HG03103 (cell line): ENCODE measurements around the gene DDT.
"Not testable (repeated sequence)": the region's sequence is repeated elsewhere in the genome, so short reads cannot be mapped to it uniquely, and the experiment has no call there.

ENCODE experiments used
- ATAC-seq: cut with Tn5 transposase; IDR thresholded peaks from one replicate; pipeline ENCODE4 v1.9.1; 2021; ENCODE audit warnings: low read depth; ENCODE audit not compliant: unreplicated experiment

Gene DDT

DNA sequence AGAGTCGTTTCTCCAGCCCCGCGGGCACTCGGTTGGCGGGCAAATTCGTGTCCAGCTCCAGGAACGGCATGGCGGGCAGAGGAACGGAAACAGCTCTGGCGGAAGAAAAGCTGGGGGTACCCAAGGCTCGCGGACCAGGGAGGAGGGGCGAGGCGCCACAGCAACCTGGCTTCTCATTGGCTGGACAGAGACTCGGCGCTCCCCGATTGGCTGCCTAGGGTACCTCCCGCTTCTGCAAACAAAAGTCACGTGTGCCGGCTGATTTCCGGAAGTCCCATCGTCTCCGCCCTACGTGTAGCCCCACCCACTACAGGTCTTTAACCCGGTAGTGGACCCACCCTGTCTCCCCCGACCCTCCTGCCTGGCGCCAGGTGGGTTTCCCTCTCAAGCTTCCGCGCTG is at the start of gene DDT:
TSS of gene DDT (minus strand) at position 97 of the 400 bp plus-strand sequence. CDS start at position 70, 27 bp downstream.
- ATAC-seq, result peak; percentile 85

DNA sequence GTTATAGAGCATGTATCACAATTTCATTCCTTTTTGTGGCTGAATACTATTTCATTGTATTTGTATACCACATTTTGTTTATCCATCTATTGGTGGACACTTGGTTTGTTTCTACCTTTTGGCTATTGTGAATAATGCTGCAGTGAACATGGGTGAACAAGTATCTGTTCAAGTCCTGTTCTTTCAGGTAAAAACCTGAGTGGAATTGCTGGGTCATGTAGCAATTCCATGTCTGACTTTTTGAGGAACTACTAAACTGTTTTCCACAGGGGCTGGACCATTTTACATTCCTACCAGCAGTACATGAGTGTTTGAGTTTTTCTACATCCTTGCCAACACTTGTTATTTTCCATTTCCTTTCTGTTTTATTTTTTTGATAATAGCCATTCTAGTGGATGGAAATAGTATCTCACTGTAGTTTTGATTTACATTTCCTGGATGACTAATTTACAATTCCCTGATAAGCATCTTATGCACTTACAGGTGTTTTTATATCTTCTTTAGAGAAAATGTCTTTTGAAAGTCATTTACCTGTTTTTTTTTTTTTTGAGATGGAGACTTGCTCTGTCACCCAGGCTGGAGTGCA is 49.1 kb upstream of the DDT start:
- ATAC-seq, result no peak

DNA sequence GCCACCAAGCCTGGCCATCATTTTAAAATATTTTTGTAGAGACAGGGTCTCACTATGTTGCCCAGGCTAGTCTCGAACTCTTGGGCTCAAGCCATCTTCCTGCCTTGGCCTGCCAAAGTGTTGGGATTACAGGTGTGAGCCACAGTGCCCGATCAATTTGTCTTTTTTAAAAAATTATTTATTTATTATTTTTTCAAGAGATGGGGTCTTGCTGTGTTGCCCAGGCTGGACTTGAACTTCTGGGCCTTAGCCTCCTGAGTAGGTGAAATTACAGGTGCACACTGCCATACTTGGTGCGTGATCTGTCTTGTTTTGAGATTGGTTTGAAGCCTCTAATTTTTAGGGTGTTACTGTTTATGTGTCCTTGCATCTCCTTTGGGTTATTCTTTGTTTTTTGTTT is 47.1 kb upstream of the DDT start:
- ATAC-seq, result no peak

DNA sequence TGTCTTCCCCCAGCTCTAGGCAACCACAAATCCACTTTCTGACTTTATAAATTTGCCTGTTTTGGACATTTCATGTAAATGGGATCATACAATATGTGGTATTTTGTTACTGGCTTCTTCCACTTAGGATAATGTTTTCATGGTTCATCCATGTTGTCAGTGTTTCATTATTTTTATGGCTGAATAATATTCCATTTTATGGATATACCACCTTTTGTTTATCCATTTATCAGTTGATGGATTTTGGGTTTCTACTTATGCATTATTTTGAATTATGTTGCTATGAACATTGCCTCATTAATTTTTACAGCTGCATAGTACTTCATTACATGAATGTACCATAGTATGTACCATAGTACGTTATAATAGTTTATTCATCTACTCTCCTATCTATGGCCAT is 41.9 kb upstream of the DDT start:
- no peak for ATAC-seq

DNA sequence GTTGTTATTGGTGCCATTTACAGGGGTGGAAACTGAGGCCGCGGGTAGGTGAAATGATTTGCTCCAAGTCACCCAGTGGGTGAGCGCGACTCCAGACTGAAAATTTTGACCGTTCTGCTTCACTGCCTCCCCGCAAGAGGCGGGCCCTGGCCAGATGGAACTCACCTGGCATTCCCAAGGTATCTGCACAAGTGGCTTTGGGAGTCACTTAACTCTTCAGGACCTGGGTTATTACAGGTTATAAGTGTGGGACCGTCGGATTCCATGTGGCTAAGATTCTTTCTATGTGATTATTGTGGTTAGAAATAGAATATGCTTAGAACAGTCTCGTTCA is 37.5 kb upstream of the DDT start:
- no peak for ATAC-seq

DNA sequence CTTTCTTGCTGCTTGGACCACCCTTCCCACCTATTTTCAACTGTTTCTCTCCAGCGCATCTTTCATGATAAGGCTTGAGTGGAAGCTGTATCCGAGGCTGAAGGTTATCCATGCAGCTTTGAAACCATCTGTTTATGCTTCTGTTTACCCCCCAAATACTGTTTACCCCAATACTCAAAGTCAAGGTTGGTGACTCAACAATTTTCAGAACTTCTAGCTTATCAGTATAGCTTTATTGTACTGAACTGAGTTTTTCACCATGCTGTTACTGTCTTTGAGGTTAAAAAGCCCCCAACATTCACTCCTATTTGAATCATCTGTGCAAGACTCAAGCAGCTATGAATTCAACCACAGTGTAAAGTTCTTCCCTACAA is 35.8 kb upstream of the DDT start:
- no peak for ATAC-seq

DNA sequence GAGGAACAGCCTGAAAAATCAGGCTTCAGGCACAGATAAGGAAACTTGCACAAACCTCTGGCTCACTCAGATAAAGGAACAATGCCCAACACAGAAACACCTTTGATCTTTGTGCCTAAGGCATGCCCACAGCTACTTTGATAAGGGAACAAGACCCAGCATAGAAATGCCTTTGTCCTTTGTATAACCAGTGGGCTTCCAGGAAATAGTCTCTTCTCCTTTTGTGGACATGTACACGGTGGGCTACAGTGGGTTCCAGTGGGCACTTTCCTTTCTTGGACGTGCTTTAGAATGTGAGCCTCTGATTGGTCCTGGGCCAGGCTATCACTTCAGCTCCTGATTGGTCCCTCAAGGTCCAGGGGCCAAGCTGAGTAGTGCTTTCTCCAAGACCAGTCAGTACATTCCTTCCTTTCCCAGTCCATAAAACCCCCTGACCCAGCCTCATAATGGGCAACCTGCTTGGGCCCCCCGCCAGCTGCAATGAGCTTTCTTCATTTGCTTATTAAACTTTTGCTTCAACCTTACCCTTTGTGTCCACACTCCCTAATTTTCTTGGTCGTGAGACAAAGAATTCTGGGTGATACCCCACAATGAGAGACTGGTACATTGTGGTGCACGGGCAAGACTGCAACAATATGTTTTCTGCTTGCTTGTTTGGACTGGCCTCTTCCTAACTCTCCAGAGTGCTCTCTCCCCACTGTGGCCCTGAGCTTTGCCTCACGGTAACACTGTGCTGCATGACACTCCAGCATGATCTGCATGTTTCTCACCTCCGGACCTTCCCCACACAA is 35.2 kb upstream of the DDT start:
- no peak for ATAC-seq

DNA sequence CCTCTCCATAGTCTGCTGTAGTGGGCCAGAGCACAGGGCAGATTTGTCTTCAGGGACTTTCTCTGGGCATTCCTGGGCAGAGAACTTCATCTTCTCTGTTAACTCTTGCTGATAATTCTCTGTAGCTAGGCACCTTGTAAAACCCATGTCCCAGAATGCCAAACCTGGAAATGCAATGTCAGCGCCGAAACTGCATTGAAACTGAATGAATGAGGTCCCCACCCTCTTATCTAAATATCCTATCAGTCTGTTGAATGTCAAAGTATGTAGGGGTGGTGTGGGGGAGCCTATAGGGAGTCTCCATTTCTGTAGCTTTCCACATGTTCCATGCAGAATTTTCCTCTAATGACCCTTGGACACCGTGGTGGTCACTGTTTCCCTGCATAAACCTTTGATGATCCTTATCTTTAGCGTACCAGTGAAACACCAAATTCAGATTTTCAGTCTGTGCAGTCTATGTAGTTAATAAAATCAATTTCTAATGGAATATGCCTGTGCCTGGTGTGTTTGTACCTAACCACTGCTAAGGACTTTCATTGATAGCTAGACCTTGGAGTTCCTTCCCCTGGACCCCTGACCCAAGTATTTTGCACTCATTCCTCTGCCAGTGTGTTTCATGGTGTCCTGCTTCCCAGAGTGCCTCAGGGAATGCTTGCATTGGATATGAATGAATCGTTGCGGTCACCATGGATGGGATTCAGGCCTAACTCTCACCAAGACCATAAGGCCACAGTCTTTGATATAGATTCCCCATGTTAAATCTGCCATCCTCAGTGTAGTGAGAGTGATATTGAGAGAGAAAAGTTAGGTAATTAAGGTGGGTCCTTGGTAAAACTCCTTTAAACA is 34.4 kb upstream of the DDT start:
- no peak for ATAC-seq

DNA sequence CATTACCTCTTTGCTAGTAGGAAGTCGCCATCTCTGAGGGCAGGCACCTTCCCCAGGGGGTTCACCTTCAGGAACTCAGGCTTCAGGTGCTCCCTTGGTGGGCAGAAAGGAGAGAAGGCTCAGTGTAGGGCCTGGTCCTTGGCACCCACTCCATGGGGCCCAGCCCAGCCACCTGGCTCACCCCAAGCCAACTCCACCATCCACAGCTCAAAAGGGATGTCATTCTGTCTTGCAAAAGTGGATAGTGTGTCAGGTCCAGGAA is 33.7 kb upstream of the DDT start:
- ATAC-seq, result no peak

DNA sequence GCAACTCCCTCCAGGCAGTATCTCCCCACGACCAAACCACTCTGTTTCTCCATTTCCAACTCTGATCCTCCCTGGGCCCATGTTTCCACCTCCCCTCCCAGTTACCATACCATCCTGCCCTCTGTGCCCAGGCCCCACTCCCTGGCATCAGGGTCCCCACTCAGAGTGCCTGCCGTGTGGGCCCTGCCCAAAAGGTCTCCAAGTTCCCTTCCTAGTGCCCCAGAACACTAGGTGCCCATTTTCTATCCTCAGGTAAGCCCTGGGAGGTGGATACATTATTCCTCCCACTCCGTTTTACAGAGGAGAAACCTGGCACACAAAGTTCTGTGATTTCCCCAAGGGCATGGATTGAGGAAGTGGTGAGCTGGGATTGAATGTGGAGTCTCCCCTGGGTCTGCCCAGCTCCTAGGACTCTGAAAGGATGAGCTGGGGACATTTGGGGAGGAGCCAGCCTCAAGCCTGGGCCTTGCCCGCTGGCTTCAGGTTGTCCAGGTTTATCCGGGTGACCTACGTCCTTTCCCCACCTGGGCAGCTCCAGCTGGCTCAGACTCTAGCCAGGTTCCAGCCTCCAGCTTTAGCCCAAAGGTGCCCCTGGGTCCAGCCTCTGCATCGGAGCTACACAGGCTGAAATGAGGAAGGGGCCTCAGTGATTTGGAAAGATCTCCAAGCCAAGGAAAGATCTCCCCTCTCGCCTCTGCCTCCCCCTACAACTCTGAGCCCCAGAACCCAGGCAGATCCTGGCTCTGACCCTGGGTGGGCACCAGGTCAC is 33.2 kb upstream of the DDT start:
- no peak for ATAC-seq

DNA sequence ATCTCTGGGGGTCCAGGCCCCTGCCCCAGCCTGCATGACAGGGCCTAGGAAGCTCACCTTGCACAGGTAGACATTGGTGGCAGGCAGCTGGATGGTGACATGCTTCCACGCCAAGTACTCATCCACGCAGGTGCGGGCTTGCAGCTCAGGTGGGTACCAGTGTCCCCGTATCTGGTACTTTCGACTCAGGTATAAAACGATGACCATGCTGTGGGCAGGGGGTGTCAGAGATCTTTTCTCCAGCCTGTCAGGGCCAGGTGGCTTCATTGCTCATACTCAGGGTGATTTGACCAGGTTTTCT is 32.6 kb upstream of the DDT start:
- no peak for ATAC-seq

DNA sequence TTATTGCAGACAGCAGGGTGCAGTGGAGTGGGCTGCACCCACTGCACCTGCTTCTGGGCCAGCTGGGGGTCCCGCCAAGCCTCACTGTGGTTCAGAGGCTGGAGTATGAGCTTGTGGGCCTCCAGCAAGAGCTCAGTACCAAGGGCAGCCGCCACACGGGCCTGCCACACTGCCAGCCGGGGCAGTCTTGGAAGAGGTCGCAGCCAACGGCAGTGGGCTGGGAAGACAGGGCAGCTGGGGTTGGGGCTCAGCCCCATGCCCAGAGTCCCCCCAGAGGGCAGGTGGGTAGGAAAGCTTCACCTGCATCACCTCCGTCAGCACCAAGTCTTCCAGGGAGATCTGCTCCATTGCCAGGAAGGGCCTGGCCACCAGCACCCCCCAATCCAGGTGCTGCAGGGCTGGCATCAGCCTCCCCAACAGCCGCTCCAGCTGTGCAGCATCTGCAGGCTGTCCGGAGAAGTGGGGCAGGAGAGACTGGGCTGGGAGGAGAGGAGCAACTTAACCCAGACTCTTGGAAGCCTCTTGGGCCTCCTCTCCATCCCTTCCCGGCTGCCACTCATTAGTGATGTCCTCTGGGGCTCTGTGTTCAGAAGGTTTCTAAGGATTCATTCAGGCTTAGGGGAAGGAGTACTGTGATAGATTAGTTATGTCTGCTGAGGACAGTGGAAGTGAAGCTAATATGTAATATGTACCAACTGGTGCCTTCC is 32.1 kb upstream of the DDT start:
- ATAC-seq, result no peak

DNA sequence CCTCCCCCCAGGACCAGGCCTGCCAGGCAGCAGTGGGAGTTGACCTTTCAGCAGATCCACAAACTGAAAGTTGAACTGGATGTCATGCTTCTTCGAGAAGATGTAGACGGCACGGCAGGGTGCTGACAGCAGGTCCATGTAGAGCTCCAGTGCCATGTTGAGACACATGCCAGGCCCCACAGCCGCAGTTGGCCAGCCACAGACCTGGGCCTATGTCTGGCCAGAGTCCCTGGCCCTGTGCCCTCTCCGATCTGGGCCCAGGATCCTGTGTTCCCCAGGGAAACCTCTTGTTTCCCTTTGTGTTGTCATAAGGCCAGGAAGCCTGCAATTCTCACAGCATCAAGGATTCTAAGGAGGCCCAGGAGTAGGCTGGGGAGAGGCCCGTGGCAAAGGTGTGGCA is 31.0 kb upstream of the DDT start, which contains the start of gene GSTT4:
TSS of gene GSTT4 (minus strand) at position 253 of the 400 bp plus-strand sequence. CDS start at position 156, 97 bp downstream.
- ATAC-seq, result no peak

DNA sequence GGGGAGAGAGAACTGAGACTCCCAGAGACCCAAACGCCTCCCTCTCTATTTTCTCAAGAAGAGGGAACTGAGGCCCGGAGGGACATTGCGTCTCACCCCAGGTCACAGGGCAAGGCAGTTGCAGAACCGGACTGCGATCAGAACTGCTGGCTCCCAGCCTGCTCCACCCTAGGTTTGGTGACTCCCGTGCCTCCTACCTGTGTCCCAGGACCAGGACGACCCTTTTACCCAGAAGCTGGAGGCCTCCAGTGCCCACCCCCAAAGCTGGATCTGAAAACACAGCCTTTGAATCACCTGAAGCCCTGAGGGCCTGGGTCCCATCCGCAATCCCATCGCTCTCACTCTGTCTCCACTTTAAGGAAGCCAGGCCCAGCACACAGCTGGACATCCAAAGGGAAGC is 29.6 kb upstream of the DDT start:
- ATAC-seq, result no peak

DNA sequence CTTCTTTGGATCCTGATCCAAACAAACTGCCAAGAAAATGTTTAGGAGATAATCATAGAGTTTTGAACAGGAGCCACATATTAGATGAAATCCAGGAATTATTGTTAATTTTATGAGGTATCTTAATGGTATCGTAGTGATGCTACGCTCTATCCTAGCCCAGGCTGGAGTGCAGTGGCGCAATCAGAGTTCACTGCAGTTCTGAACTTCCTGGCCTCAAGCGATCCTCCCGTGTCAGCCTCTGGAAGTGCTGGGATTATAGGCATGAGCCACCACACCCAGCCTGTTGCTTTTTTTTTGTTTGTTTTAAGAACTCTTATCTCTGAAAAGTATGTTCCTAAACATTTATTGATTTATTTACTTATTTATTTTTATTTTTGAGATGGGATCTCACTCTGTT is 28.6 kb upstream of the DDT start:
- ATAC-seq, result no peak

DNA sequence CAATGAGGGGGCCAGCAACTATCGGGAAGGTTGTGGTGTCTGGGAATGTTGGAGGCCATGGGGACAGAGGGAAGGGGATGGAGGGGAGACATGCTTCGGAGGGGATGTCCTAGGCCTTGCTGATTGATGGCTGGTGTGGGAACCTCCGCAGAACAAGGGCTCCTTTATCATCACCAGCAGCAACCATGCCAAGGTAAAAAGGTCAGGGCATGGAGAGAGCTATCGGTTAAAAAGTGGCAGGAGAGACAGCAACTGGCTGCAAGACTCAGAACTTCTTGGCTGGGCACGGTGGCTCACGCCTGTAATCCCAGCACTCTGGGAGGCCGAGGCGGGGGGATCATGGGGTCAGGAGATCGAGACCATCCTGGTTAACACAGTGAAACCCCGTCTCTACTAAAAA is 28.0 kb upstream of the DDT start:
- no peak for ATAC-seq

DNA sequence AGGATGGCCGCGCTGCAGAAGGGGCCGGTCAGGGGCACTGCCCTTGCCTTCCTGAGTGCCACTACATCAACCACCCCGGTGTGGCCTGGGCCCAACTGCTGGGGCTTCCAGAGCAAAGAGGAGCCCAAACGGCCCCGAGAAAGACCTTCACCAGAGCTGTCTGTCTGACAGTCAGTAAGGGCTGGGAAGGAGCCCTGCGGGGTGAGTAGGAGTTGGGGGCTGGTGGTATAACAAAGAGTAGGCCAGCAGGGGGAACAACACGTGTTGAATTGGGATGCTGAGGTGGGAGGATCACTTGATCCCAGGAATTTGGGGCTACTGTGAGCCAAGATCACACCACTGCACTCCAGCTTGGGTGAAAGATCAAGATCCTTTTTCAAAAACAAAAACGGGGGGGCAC is 27.1 kb upstream of the DDT start:
- no peak for ATAC-seq

DNA sequence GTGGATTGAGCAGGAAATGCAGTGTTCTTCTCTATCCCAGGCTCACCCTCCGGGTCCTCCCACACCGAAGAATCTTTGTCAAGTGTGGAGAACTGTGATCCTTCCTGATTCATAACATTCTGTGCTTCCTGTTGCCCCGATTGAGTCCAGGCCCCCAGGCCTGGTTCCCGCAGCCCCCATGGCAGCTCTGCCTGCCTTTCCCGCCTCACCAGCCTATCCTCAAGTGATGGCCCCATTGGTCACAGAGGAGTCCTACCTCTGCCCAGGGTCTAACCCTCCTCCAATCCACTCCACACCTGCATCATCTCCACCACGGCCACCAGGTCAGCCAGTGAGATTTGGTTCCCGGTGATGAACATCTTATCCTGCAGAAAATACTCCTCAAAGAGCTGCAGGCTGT is 25.5 kb upstream of the DDT start:
- ATAC-seq, result not testable (repeated sequence)

DNA sequence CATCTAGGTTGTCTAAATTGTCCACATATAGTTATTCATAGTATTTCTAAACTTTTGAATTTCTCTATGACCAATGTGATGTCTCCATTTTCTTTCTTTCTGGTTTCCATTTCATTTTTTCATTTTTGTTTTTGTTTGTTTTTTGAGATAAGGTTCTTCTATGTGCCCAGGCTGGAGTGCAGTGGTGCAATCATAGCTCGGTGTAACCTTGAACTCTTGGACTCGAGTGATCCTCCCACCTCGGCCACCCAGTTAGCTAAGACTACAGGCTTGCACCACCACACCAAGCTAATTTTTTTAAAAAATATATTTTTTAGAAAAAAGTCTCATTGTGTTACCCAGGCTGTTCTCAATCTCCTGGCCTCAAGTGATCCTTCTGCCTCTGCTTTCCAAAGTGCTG is 22.9 kb upstream of the DDT start:
- ATAC-seq, result no peak

DNA sequence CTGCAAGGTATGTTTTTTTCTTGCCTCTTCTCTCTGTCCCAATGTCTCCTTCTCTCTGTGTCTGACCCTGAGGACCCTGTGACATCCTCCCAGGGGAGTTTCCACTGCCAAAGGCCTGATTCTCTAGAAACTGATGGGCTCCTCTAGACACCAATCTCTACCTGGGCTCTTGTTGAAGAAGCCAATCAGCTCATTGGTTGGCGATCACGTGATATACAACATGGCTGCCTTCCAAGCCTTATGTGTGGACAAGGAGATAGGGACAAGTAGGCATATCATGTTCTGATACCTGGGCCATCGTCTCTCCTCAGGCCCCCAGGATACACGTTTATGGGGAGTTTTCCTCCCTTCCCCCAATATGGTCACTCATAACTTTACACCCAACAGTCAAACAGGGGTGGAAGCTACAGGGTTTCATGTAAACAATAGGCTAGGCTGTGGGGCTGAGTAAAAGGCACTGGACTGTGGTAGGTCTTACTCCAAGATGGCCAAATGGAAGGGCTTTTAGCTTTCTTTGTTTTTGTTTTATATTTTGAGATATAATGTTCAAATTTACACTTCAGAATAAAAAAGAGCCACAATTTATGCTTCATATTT is 19.4 kb upstream of the DDT start:
- not testable (repeated sequence) for ATAC-seq
